ENCODE data around the gene RELN.

RELN gene

GRCh38 chr7:103705542-103705941 is 283.9 kb downstream of the RELN start (continued):
- no peak for TF ChIP-seq ZNF565 (CRISPR knock-in tag; conservative IDR thresholded peaks at IDR 0.05; ENCODE audit: low read depth)

GRCh38 chr7:103704701-103705100 is 284.8 kb downstream of the RELN start:
- ATAC-seq: no peak
- TF ChIP-seq CSDC2 (CRISPR knock-in tag; IDR thresholded peaks at IDR 0.05): no peak
- no peak for TF ChIP-seq ISL1 (CRISPR knock-in tag; IDR thresholded peaks at IDR 0.05)
- no peak for TF ChIP-seq BACH2 (CRISPR knock-in tag; IDR thresholded peaks at IDR 0.05; ENCODE audit: borderline replicate concordance)

DNA sequence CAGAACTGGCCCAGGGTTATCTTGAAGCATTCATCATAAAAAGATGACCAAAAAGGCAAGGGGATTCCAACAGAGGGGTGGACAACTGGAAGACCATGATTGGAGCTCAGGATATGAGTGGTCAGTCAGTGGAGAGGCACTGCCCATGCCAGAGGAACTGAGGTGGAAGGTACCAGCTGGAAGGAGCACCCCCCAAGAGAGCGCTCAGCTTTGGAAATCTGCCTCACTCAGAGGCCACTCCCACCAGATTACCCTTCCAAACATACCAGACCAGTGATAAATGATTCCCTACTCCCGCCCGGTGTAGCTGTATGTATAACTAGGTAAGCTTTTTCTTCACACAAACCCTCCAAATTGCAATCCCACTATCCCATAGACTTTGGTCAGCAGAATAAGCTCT is 286.5 kb downstream of the RELN start:
- ATAC-seq: no peak
- no peak for TF ChIP-seq ARNTL (CRISPR knock-in tag; IDR thresholded peaks at IDR 0.05; ENCODE audit: borderline replicate concordance, low read depth)
- TF ChIP-seq, protein P1, sequence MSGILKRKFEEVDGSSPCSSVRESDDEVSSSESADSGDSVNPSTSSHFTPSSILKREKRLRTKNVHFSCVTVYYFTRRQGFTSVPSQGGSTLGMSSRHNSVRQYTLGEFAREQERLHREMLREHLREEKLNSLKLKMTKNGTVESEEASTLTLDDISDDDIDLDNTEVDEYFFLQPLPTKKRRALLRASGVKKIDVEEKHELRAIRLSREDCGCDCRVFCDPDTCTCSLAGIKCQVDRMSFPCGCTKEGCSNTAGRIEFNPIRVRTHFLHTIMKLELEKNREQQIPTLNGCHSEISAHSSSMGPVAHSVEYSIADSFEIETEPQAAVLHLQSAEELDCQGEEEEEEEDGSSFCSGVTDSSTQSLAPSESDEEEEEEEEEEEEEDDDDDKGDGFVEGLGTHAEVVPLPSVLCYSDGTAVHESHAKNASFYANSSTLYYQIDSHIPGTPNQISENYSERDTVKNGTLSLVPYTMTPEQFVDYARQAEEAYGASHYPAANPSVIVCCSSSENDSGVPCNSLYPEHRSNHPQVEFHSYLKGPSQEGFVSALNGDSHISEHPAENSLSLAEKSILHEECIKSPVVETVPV (CRISPR knock-in tag; IDR thresholded peaks at IDR 0.05): no peak
- TF ChIP-seq GLIS3 (CRISPR knock-in tag; IDR thresholded peaks at IDR 0.05): no peak
- TF ChIP-seq CSDC2 (CRISPR knock-in tag; IDR thresholded peaks at IDR 0.05): no peak
- TF ChIP-seq, protein P2, sequence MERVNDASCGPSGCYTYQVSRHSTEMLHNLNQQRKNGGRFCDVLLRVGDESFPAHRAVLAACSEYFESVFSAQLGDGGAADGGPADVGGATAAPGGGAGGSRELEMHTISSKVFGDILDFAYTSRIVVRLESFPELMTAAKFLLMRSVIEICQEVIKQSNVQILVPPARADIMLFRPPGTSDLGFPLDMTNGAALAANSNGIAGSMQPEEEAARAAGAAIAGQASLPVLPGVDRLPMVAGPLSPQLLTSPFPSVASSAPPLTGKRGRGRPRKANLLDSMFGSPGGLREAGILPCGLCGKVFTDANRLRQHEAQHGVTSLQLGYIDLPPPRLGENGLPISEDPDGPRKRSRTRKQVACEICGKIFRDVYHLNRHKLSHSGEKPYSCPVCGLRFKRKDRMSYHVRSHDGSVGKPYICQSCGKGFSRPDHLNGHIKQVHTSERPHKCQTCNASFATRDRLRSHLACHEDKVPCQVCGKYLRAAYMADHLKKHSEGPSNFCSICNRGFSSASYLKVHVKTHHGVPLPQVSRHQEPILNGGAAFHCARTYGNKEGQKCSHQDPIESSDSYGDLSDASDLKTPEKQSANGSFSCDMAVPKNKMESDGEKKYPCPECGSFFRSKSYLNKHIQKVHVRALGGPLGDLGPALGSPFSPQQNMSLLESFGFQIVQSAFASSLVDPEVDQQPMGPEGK (CRISPR knock-in tag; IDR thresholded peaks at IDR 0.05; ENCODE audit: borderline replicate concordance): no peak
- no peak for TF ChIP-seq BACH2 (CRISPR knock-in tag; IDR thresholded peaks at IDR 0.05; ENCODE audit: borderline replicate concordance)
- no peak for TF ChIP-seq ZNF565 (CRISPR knock-in tag; conservative IDR thresholded peaks at IDR 0.05; ENCODE audit: low read depth)

- ATAC-seq: no peak
- no peak for TF ChIP-seq ZFP30 (CRISPR knock-in tag; IDR thresholded peaks at IDR 0.05)
Measured at GRCh38 chr7:103702454-103702853, 287.0 kb downstream of the RELN start.

- ATAC-seq: no peak
- TF ChIP-seq TOX (CRISPR knock-in tag; IDR thresholded peaks at IDR 0.05; ENCODE audit: borderline replicate concordance) (no peak), ZNF565 (CRISPR knock-in tag; conservative IDR thresholded peaks at IDR 0.05; ENCODE audit: low read depth) (no peak), ISL1 (CRISPR knock-in tag; IDR thresholded peaks at IDR 0.05) (no peak), PPARA (CRISPR knock-in tag; IDR thresholded peaks at IDR 0.05; ENCODE audit: borderline replicate concordance) (no peak), TCF4 (CRISPR knock-in tag; IDR thresholded peaks at IDR 0.05; ENCODE audit: borderline replicate concordance) (no peak)
Measured at GRCh38 chr7:103699032-103699431, 290.4 kb downstream of the RELN start.

- TF ChIP-seq ZFP30 (CRISPR knock-in tag; IDR thresholded peaks at IDR 0.05) (no peak), ESRRG (CRISPR knock-in tag; IDR thresholded peaks at IDR 0.05) (no peak)
- TF ChIP-seq, protein P2 (CRISPR knock-in tag; IDR thresholded peaks at IDR 0.05; ENCODE audit: borderline replicate concordance): no peak
- TF ChIP-seq, protein P1 (CRISPR knock-in tag; IDR thresholded peaks at IDR 0.05): no peak
- ATAC-seq: no peak
Measured at GRCh38 chr7:103698064-103698463, 291.4 kb downstream of the RELN start.

DNA sequence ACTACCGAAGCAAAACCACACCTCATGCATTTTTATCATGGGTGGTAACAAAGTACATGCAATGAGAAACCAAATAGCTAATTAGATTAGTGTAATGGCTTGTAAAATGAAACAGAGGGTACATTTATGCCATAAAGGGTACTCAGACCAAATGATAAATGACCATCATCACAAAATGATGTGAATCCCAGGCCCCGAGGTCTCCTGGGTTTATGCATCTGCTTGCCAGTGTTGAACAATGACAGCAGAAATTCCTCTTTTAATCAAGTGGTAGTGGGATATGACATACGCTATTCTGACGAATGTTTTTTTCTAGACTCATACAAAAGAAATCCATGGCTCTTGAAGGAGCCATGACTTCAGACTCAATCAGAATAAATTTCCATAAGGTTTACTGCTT is 293.9 kb downstream of the RELN start:
- TF ChIP-seq SNAI2 (CRISPR knock-in tag; IDR thresholded peaks at IDR 0.05): no peak
- TF ChIP-seq ISL1 (CRISPR knock-in tag; IDR thresholded peaks at IDR 0.05): peak; percentile 38; the same call in 1 of the 2 replicates
- ATAC-seq: no peak

DNA sequence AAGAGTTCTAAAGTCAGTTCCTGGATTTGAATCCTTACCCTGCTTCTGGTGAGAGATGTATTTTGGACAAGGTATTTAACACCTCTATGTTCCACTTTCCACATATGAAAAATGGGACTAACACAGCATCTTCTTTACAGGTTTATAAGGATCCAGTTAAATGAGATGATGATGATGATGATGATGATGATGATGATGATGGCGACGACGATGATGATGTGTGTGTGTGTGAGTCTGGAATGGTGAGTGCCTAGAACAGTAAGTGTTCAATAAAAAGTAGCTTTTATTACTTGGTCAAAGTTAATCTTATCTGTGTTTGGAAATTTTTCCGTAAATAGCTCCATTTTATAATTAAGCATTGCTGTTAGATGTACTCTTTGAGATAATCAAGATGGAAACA is 295.2 kb downstream of the RELN start:
- no peak for TF ChIP-seq OSR1 (CRISPR knock-in tag; IDR thresholded peaks at IDR 0.05)
- no peak for TF ChIP-seq TCF4 (CRISPR knock-in tag; IDR thresholded peaks at IDR 0.05; ENCODE audit: borderline replicate concordance)
- TF ChIP-seq PPARA (CRISPR knock-in tag; IDR thresholded peaks at IDR 0.05; ENCODE audit: borderline replicate concordance): no peak
- no peak for ATAC-seq

Data from SK-N-SH treated with all-trans-retinoic acid at 6 μM for 48 hours (cell line).